ENCODE results near the gene FBLN2. TPM values are rescaled to one million over a fixed set of nuclear protein-coding genes. Genes with fewer than 3 reads are reported as not detected.

The FBLN2 gene
- total and polyA plus RNA-seq, 4 donors, result 1.3 to 9.1 (median 4.3) TPM

DNA sequence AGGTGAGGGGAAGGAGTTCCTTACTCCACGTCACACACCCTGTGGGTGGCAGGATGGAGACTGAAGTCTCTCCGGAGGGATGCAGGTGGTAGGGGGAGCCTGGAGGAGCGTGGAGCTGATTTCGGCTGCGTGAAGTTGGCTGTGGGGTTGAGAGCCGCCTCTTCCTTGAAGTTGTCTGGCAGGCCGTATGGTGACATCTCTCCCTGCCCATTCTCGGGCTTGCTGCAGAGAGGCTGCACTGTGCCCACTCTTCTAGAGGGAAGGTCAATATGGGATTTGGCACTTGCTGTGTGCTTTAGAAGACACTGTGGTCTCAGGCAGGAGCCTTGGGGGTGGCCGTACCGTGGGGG, 13.4 kb upstream of the FBLN2 start:
- TF ChIP-seq, protein P1, sequence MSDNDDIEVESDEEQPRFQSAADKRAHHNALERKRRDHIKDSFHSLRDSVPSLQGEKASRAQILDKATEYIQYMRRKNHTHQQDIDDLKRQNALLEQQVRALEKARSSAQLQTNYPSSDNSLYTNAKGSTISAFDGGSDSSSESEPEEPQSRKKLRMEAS (IDR thresholded peaks at IDR 0.05), result no peak
- TF ChIP-seq ATF3 (IDR thresholded peaks at IDR 0.05) (no peak), HNF4A (conservative IDR thresholded peaks at IDR 0.05) (no peak), NR2F2 (IDR thresholded peaks at IDR 0.05) (no peak), FOXA1 (IDR thresholded peaks at IDR 0.05) (no peak), HNF4G (IDR thresholded peaks at IDR 0.05) (no peak), TAF1 (conservative IDR thresholded peaks at IDR 0.05) (no peak), REST (IDR thresholded peaks at IDR 0.05) (no peak), SP1 (IDR thresholded peaks at IDR 0.05) (no peak), FOXA2 (IDR thresholded peaks at IDR 0.05) (no peak), JUND (IDR thresholded peaks at IDR 0.05) (no peak), RAD21 (IDR thresholded peaks at IDR 0.05) (no peak), EGR1 (IDR thresholded peaks at IDR 0.05; ENCODE audit: low read depth in 2 of 2) (no peak)
- TF ChIP-seq, protein P2, sequence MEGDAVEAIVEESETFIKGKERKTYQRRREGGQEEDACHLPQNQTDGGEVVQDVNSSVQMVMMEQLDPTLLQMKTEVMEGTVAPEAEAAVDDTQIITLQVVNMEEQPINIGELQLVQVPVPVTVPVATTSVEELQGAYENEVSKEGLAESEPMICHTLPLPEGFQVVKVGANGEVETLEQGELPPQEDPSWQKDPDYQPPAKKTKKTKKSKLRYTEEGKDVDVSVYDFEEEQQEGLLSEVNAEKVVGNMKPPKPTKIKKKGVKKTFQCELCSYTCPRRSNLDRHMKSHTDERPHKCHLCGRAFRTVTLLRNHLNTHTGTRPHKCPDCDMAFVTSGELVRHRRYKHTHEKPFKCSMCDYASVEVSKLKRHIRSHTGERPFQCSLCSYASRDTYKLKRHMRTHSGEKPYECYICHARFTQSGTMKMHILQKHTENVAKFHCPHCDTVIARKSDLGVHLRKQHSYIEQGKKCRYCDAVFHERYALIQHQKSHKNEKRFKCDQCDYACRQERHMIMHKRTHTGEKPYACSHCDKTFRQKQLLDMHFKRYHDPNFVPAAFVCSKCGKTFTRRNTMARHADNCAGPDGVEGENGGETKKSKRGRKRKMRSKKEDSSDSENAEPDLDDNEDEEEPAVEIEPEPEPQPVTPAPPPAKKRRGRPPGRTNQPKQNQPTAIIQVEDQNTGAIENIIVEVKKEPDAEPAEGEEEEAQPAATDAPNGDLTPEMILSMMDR (IDR thresholded peaks at IDR 0.05; ENCODE audit: low read depth, low read length, missing input control), result no peak
- TF ChIP-seq, protein P3, sequence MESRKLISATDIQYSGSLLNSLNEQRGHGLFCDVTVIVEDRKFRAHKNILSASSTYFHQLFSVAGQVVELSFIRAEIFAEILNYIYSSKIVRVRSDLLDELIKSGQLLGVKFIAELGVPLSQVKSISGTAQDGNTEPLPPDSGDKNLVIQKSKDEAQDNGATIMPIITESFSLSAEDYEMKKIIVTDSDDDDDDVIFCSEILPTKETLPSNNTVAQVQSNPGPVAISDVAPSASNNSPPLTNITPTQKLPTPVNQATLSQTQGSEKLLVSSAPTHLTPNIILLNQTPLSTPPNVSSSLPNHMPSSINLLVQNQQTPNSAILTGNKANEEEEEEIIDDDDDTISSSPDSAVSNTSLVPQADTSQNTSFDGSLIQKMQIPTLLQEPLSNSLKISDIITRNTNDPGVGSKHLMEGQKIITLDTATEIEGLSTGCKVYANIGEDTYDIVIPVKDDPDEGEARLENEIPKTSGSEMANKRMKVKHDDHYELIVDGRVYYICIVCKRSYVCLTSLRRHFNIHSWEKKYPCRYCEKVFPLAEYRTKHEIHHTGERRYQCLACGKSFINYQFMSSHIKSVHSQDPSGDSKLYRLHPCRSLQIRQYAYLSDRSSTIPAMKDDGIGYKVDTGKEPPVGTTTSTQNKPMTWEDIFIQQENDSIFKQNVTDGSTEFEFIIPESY (IDR thresholded peaks at IDR 0.05), result no peak
- Histone ChIP-seq H3K4me3 (ENCODE audit: low read depth in 1 of 3, low read length in 3 of 3) (no peak overlapping the region), H3K9me3 (ENCODE audit: control insufficient read depth in 4 of 4, low read length in 3 of 4) (no peaks in the 10 kb centered on the region), H3K36me3 (ENCODE audit: control insufficient read depth in 4 of 4, insufficient read depth in 3 of 4, low read depth in 1 of 4, low read length in 3 of 4) (no peaks in the 10 kb centered on the region), H3K27ac (ENCODE audit: low read depth in 1 of 2, low read length in 2 of 2) (no peak overlapping the region), H3K4me1 (ENCODE audit: control insufficient read depth in 4 of 4, insufficient read depth in 4 of 4, low read length in 3 of 4) (no peaks in the 10 kb centered on the region), H3K9ac (ENCODE audit: low read depth in 1 of 2, low read length in 2 of 2) (no peak overlapping the region), H3K27me3 (ENCODE audit: control insufficient read depth in 4 of 4, insufficient read depth in 4 of 4, low read length in 3 of 4) (peaks cover 0 to 20% (median 4%) of the 10 kb centered on the region in 4 donors)
- WGBS, result 84% methylated on average over 10 of the region's 10 CpGs
- no peak for DNase-seq (ENCODE audit: low spot score)

- DNase-seq (ENCODE audit: low spot score), result no peak
- no peaks in the 10 kb centered on the region for H3K4me1 ChIP-seq (ENCODE audit: control insufficient read depth in 4 of 4, insufficient read depth in 4 of 4, low read length in 3 of 4)
- no peak overlapping the region for H3K4me3 ChIP-seq (ENCODE audit: low read depth in 1 of 3, low read length in 3 of 3)
- no peak overlapping the region for H3K9ac ChIP-seq (ENCODE audit: low read depth in 1 of 2, low read length in 2 of 2)
- H3K27ac ChIP-seq (ENCODE audit: low read depth in 1 of 2, low read length in 2 of 2), result no peak overlapping the region
- WGBS, result 84% methylated on average over 9 of the region's 9 CpGs
- TF ChIP-seq NR2F2 (IDR thresholded peaks at IDR 0.05), result no peak
- no peak for TF ChIP-seq RAD21 (IDR thresholded peaks at IDR 0.05)
- no peak for TF ChIP-seq JUND (IDR thresholded peaks at IDR 0.05)
- no peak for TF ChIP-seq EGR1 (IDR thresholded peaks at IDR 0.05; ENCODE audit: low read depth in 2 of 2)
- no peak for TF ChIP-seq TAF1 (conservative IDR thresholded peaks at IDR 0.05)
- no peaks in the 10 kb centered on the region for H3K36me3 ChIP-seq (ENCODE audit: control insufficient read depth in 4 of 4, insufficient read depth in 3 of 4, low read depth in 1 of 4, low read length in 3 of 4)
- peaks cover 0 to 16% (median 4%) of the 10 kb centered on the region in 4 donors for H3K27me3 ChIP-seq (ENCODE audit: control insufficient read depth in 4 of 4, insufficient read depth in 4 of 4, low read length in 3 of 4)
- H3K9me3 ChIP-seq (ENCODE audit: control insufficient read depth in 4 of 4, low read length in 3 of 4), result peaks cover 0 to under 1% (median 0%) of the 10 kb centered on the region in 4 donors
Measured at GRCh38 chr3:13535905-13536304, 13.0 kb upstream of the FBLN2 start.
